ENCODE results near the gene TGOLN2. TPM values are rescaled to one million over a fixed set of nuclear protein-coding genes. Genes with fewer than 3 reads are reported as not detected.
A peak's percentile ranks its signal among the peaks of the same experiment; 100 is the strongest.

The TGOLN2 gene
- total RNA-seq, 1 donor from 2014 or later, result 171 TPM

GRCh38 chr2:85308896-85309555 lies 18.8 kb downstream of the TGOLN2 start:
- H3K36me3 ChIP-seq, result peaks cover 45% of the 10 kb centered on the region
- peak overlapping the region; percentile 46 for H3K27ac ChIP-seq
- DNase-seq (peak; percentile 63), ATAC-seq (peak; percentile 53 to 58)
- intact Hi-C loops (cut with DNase I), result no loop called here
- H3K27me3 ChIP-seq (ENCODE audit: low read depth), result no peaks in the 10 kb centered on the region
- no peaks in the 10 kb centered on the region for H3K9me3 ChIP-seq
- TF ChIP-seq, protein P1, sequence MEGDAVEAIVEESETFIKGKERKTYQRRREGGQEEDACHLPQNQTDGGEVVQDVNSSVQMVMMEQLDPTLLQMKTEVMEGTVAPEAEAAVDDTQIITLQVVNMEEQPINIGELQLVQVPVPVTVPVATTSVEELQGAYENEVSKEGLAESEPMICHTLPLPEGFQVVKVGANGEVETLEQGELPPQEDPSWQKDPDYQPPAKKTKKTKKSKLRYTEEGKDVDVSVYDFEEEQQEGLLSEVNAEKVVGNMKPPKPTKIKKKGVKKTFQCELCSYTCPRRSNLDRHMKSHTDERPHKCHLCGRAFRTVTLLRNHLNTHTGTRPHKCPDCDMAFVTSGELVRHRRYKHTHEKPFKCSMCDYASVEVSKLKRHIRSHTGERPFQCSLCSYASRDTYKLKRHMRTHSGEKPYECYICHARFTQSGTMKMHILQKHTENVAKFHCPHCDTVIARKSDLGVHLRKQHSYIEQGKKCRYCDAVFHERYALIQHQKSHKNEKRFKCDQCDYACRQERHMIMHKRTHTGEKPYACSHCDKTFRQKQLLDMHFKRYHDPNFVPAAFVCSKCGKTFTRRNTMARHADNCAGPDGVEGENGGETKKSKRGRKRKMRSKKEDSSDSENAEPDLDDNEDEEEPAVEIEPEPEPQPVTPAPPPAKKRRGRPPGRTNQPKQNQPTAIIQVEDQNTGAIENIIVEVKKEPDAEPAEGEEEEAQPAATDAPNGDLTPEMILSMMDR (IDR thresholded peaks at IDR 0.05), result no peak
- peaks cover 26% of the 10 kb centered on the region for H3K4me1 ChIP-seq
- H3K4me3 ChIP-seq, result no peak overlapping the region

DNA sequence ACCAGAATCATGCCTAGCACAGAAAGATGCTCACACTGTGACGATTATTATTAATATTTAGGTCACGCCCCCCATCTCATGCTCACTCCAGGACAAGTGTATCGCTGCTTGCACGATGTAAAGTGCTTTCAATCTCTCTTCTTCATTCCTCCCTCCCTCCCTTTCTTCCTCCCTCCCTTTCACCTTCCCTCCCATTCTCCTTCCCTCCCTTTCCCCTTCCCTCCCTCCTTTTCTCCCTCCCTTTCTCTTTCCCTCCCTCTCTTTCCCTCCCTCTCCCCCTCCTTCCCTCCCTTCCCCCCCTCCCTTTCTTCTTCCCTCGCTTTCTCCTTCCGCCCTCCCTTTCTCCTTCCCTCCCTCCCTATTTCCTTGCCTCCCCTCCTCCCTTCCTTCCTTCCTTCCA lies 19.6 kb downstream of the TGOLN2 start:
- DNase-seq (no peak), ATAC-seq (no peak)
- intact Hi-C loops (cut with DNase I), result no loop called here
- no peaks in the 10 kb centered on the region for H3K9me3 ChIP-seq
- no peaks in the 10 kb centered on the region for H3K27me3 ChIP-seq (ENCODE audit: low read depth)
- TF ChIP-seq, protein P1 (IDR thresholded peaks at IDR 0.05), result no peak
- H3K4me3 ChIP-seq, result no peak overlapping the region
- no peak overlapping the region for H3K27ac ChIP-seq
- H3K36me3 ChIP-seq, result peaks cover 45% of the 10 kb centered on the region
- peaks cover 26% of the 10 kb centered on the region for H3K4me1 ChIP-seq

- Histone ChIP-seq H3K27me3 (ENCODE audit: low read depth) (no peaks in the 10 kb centered on the region), H3K36me3 (peaks cover 41% of the 10 kb centered on the region), H3K4me3 (no peak overlapping the region), H3K9me3 (no peaks in the 10 kb centered on the region), H3K4me1 (peaks cover 26% of the 10 kb centered on the region), H3K27ac (peak overlapping the region; percentile 40)
- TF ChIP-seq, protein P1 (IDR thresholded peaks at IDR 0.05), result no peak
- intact Hi-C loops (cut with DNase I), result no loop called here
- ATAC-seq, result no peak
- DNase-seq, result no peak
These were observed 20.3 kb downstream of the TGOLN2 start for GRCh38 chr2:85307527-85307897.

DNA sequence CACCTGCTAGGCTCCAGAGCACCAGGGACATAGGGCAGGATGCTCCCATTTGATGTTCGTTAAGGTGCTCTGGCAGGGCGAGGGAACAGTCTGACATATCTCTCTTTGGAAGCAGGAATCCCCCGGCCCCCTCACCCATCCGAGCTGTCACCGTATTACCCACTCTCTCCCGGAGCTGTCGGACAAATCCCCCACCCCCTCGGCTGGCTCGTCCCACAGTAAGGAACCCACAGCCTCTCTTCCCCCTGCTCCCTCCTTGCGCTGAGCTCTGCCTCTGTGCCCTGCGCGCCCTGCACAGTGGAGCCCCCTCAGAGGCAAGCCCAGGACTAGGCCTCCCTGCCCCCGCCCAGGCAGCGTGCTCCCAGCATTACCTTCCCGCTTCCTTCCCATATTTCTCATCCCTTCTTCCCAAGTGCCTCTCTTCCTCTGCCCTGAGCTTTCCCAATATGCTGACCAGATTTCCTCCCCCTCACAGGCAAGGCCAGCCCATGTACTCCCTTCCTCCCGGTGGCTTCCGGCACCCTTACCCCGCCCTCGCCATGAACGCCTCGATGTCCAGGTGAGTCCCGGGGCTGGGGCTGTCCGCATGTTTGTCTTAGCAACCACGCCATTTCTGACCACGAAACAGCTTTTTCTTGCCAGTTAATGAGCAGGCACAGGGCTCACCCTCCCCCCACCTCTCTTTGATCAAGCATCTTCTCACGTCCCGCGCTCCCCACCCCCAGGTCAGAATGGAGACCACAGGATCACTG lies 23.8 kb downstream of the TGOLN2 start:
- intact Hi-C loops (cut with DNase I), result no loop called here
- H3K27ac ChIP-seq, result no peak overlapping the region
- peaks cover 41% of the 10 kb centered on the region for H3K36me3 ChIP-seq
- TF ChIP-seq, protein P1 (IDR thresholded peaks at IDR 0.05), result no peak
- peaks cover 13% of the 10 kb centered on the region for H3K4me1 ChIP-seq
- H3K9me3 ChIP-seq, result no peaks in the 10 kb centered on the region
- no peaks in the 10 kb centered on the region for H3K27me3 ChIP-seq (ENCODE audit: low read depth)
- no peak for DNase-seq
- ATAC-seq, result no peak
- H3K4me3 ChIP-seq, result no peak overlapping the region

DNA sequence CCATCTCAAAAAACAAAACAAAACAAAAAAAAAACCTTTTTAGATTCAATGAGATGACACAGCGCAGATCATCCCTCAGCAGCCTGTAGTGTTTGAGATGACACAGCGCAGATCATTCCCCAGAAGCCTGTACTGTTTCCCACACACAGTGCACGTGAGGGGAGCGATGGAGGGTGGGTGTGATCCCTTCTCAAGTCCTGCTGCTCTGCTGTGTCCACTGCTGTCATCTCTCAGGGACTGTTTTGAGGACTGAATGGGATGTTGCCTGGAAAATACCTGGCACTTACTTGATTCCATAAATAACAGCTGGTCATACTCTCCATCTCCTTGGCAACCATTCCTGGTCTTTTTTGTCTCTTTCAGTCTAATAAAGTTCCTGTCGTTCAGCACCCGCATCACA lies 25.7 kb downstream of the TGOLN2 start:
- no peak overlapping the region for H3K27ac ChIP-seq
- H3K9me3 ChIP-seq, result no peaks in the 10 kb centered on the region
- TF ChIP-seq, protein P1 (IDR thresholded peaks at IDR 0.05), result no peak
- intact Hi-C loops (cut with DNase I), result no loop called here
- H3K4me1 ChIP-seq, result no peaks in the 10 kb centered on the region
- peaks cover 33% of the 10 kb centered on the region for H3K36me3 ChIP-seq
- no peak overlapping the region for H3K4me3 ChIP-seq
- no peaks in the 10 kb centered on the region for H3K27me3 ChIP-seq (ENCODE audit: low read depth)
- ATAC-seq (no peak), DNase-seq (no peak)
